Activated effector memory CD4-positive, alpha-beta T cell treated with Interleukin-2 at 50 U/mL for 16 hours (primary cell): ENCODE data around the gene GRIK3.
"Not testable (repeated sequence)": the region's sequence is repeated elsewhere in the genome, so short reads cannot be mapped to it uniquely, and the experiment has no call there.

Experiments
- DNase-seq: peaks from one replicate; pipeline ENCODE4 v3.0.0-alpha.2; 2020

GRIK3 gene

GRCh38 chr1:36900128-36900527, 134.2 kb downstream of the GRIK3 start:
- no peak for DNase-seq

DNA sequence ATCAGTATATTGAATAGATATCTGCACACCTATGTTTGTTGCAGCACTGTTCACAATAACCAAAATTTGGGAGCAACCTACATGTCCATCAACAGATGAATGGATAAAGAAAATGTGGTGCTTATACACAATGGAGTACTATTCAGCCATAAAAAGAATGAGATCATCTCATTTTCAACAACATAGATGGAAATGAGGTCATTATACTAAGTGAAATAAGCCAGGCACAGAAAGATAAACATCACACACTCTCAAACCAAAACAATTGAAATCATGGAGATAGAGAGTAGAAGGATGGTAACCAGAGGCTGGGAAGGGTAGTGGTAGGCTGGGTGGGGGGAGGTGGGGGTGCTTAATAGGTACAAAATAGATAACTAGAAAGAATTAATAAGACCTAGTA, 136.5 kb downstream of the GRIK3 start:
- DNase-seq, result not testable (repeated sequence)

DNA sequence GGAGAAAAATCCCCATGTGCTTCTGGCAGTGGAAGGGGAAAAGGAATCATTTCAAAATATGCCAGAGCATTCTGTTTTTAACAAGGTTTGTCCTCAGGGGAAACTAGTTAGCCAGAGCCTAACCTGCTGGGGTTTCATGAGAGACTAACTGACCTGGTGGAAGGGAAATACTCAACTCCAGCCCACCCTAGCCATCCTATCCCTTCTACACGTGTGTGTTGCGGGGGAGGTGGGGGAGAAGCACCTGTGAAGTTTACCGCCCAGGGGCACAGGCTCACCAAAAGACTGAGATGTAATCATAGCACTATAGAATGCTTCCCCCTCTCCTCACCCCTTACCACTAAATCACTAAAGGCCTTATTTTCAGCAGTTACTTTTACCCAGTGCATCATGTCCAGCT, 139.5 kb downstream of the GRIK3 start:
- DNase-seq, result no peak

GRCh38 chr1:36890776-36891175, 143.5 kb downstream of the GRIK3 start:
- no peak for DNase-seq

DNA sequence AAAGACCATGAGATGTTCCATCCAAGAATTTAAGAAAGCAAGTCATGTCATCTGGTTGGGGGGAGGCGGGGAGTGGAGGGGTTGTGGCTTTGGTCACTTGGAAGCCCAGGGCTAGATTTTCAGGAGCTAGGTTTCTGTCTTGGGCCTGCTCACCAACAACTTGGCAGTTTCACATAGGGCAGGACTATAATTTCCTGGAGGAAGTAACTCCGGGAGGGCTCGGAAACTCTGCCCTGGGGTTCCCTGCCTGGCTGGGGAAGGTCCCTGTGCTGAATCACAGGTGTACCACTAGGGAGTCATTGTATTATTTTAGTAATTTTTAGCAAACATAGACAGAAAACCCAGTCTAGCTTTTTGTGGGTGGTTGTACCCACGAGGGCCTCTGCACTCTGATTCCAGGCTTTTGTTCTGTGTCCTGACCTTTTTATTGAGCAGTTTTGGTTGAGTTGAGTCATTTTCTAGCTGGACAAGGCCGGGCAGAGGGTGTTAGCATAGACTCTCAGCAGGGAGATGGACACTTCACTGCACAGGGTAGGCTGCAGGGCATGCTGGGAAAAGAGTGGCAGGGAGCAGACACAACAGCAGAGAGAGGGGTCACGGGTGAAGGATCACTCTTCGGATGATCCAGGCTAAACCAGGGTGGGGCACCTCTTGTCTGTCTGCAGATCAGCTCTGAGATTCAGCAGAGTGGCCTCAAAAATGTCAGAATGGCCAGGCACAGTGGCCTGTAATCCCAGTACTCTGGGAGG, 144.7 kb downstream of the GRIK3 start:
- no peak for DNase-seq

DNA sequence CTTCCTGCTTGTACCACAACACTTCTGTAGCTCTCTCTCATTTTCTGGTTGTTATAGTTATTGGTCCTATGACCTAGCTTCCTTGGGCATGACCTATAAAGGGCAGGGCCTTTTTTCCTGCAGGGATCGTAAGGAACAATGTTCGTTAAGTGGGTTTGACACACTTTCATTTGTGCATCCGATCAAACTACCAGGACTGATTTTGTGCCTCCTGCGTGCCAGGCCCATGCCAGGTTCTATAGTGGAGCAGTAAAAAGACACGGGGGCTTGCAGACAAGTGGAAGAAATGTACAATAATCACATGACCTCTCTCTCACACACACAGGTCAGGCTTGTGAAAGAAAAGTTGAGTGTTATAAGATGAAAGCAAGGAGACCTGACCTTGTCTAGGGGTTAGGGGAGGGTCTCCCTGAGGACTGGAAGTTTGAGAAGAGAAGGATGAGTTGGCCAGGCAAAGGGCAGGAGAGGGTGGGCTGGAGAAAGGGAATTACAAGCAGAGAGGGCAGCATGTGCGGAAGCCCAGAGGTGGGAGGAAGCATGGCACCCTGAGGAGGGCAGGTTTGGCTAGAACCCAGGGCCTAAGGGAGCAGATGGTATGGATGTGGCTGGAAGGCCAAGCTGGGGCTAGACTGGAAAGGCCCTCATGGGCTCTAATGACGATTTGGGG, 145.4 kb downstream of the GRIK3 start:
- DNase-seq, result no peak

GRCh38 chr1:36885540-36886357, 148.6 kb downstream of the GRIK3 start:
- no peak for DNase-seq

DNA sequence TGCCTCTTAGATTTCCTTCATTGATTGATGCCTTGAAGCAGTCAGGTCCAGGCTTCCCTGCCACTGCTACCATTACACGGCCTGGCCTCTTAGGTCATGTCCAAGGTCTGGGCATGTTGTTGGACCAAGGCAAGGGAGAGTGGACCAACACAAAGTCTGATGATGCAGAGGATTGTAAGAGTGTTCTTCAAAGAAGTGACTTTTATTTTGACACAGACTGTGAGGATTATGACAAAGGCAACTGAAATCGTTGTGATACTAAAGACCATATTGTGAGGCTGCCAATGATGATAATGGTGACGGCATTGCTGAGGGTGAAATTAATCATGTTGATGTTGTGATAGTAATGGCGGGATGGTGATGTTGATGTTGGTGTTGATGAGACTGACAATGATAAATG, 149.5 kb downstream of the GRIK3 start:
- DNase-seq, result no peak

GRCh38 chr1:36884029-36884701, 150.2 kb downstream of the GRIK3 start:
- DNase-seq, result no peak

DNA sequence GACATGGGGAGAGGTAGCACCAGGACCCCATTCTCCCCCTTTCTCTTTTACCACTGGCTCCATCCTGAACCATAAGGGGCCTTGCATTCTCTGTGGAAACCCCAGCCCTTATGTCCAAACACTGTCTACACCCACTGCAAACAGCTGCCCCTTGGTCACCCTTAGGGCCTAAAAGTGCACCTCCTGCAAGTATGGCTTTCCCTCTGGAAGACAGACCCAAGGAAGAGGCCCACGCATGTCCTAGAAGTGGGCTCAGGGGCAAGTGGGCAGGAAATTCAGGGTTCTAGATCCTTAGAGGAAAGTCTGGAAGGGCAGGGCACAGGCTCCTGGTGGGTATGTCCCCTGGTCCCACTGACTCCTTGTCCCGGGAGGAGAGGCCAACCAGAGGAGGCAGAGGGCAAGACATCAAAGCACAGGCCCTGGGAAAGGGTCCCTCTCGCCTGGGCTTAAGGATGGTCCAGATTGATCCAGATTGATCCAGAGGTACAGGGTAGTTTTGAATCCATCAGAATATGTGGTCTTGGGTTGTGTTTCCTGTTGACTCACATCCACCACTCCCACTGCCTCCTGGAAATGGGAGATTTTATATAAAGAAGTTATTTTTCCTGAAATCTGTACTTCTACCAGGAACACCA, 150.9 kb downstream of the GRIK3 start:
- no peak for DNase-seq

GRCh38 chr1:36882536-36883285, 151.6 kb downstream of the GRIK3 start:
- DNase-seq, result no peak

DNA sequence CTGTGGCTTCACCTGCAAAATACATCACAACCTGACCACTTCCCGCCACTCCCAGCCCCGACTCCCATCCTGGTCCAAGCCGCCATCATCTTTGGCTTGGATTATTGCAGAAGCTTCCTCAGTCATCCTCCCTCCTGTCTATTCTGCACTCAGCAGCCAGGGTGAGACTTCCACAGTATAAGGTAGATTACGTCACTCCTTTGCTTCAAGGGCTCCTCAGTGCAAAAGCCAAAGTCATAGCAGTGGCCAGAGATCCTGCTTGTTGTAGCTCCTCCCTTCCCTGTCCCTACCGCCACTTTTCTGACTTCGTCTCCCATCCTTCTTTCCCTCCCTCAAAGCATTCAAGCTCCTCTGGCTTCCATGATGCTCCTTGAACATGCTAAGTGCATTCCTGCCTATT, 152.8 kb downstream of the GRIK3 start:
- no peak for DNase-seq

- no peak for DNase-seq
These were observed 153.3 kb downstream of the GRIK3 start for GRCh38 chr1:36881068-36881405.

GRCh38 chr1:36880155-36881067, 153.9 kb downstream of the GRIK3 start:
- DNase-seq, result no peak

- DNase-seq, result no peak
These were observed 154.7 kb downstream of the GRIK3 start for GRCh38 chr1:36879613-36880012.

GRCh38 chr1:36876990-36877389, 157.3 kb downstream of the GRIK3 start:
- no peak for DNase-seq

- DNase-seq, result no peak
These were observed 159.8 kb downstream of the GRIK3 start for GRCh38 chr1:36874271-36875060.

- DNase-seq, result no peak
These were observed 161.5 kb downstream of the GRIK3 start for GRCh38 chr1:36872858-36873257.

GRCh38 chr1:36872126-36872754, 162.1 kb downstream of the GRIK3 start:
- no peak for DNase-seq
